ENCODE data around the gene MARCHF10. TPM values are rescaled to one million over a fixed set of nuclear protein-coding genes. Genes with fewer than 3 reads are reported as not detected.

The MARCHF10 gene
- total and polyA plus RNA-seq, 12 donors: 0.04 TPM; not detected in 11

DNA sequence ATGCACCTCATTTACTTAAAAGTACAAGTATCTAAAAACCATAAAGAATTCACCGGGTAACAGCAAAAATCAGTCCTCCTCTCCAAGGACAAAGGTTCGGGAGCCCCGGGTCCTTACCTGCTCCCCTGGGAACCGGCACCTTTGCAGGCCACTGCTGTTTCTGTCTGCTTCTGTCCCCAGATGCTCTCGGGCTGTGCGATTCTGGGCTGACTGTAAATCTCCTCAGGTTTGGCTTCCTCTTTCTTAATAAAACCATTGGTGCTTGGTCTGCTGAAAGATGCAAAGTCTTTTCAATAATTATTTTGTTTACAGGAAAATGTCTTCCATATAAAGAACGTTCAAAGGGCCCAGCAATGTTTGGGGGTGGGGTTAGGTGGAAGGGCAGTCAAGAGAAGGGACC is 63.9 kb downstream of the MARCHF10 start:
- H3K27ac ChIP-seq: no peak overlapping the region
- no peak overlapping the region for H3K4me3 ChIP-seq
- no peaks in the 10 kb centered on the region for H3K27me3 ChIP-seq
- WGBS, 2 donors: 78 to 85% methylated on average over 7 of the region's 7 CpGs
- TF ChIP-seq, protein P1, sequence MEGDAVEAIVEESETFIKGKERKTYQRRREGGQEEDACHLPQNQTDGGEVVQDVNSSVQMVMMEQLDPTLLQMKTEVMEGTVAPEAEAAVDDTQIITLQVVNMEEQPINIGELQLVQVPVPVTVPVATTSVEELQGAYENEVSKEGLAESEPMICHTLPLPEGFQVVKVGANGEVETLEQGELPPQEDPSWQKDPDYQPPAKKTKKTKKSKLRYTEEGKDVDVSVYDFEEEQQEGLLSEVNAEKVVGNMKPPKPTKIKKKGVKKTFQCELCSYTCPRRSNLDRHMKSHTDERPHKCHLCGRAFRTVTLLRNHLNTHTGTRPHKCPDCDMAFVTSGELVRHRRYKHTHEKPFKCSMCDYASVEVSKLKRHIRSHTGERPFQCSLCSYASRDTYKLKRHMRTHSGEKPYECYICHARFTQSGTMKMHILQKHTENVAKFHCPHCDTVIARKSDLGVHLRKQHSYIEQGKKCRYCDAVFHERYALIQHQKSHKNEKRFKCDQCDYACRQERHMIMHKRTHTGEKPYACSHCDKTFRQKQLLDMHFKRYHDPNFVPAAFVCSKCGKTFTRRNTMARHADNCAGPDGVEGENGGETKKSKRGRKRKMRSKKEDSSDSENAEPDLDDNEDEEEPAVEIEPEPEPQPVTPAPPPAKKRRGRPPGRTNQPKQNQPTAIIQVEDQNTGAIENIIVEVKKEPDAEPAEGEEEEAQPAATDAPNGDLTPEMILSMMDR (IDR thresholded peaks at IDR 0.05): no peak
- ATAC-seq: no peak
- intact Hi-C loops (cut with DNase I): no loop called here
- H3K36me3 ChIP-seq: no peaks in the 10 kb centered on the region
- no peaks in the 10 kb centered on the region for H3K4me1 ChIP-seq
- DNase-seq: no peak
- H3K9me3 ChIP-seq: peaks cover 0 to 7% (median 0%) of the 10 kb centered on the region in 11 donors

DNA sequence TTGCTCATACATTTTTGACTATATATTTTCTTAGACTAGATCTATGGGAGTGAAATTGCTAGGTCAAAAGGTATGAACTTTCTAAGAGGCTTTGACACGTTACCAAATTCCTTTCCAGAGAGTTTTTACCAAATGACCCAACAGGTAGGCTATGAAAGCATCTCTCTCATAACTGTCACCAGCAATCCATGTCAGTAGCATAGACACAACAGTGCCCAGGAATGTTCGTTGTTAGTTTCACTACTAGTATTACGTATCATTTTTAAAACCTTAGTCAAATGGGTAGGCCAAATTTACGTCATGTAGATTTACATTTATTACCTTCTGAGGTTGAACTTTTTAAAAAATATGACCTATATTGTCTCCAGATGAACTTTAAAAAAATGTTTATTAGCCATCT is 66.8 kb downstream of the MARCHF10 start:
- WGBS, 2 donors: 92 to 96% methylated on average over 4 of the region's 4 CpGs
- H3K4me1 ChIP-seq: no peaks in the 10 kb centered on the region
- H3K27ac ChIP-seq: no peak overlapping the region
- H3K4me3 ChIP-seq: no peak overlapping the region
- no peak for DNase-seq
- no peaks in the 10 kb centered on the region for H3K36me3 ChIP-seq
- H3K27me3 ChIP-seq: no peaks in the 10 kb centered on the region
- intact Hi-C loops (cut with DNase I): no loop called here
- TF ChIP-seq, protein P1 (IDR thresholded peaks at IDR 0.05): no peak
- ATAC-seq: no peak
- no peaks in the 10 kb centered on the region for H3K9me3 ChIP-seq

DNA sequence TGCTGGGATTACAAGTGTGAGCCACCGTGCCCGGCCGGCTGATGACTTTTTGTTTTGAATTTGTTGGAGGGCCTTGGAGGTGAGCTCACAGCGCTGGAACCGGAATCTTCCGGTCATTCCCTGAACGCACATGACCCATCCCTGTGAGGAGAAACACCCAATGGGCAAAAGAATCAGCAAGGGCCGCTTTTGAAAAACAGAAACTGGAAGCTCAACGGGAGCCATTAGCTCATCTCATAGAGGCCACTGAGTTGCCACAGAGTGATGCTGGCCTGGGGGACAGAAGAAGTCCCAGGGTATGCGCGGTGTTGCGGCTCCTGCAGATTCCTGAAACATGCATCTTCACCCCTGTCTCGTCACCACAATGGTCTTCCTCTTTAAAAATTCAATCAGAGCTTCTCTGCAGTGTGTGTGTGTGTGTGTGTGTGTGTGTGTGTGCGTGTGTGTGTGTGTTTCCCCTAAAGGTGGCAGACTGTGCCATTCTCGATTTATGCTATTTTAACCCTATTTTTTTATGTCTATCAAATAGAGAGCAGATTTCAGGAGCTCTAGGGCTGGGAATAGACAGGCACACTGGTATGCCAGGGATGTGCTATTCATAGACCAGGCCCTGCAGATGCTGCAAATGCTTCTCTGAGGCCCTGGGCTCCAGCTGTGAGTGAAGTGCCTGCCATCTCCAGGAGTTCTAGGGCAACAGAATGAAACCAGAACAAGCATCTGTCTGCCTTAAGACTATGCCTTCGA is 68.3 kb downstream of the MARCHF10 start:
- 78 to 81% methylated on average over 16 of the region's 16 CpGs for WGBS, 2 donors

DNA sequence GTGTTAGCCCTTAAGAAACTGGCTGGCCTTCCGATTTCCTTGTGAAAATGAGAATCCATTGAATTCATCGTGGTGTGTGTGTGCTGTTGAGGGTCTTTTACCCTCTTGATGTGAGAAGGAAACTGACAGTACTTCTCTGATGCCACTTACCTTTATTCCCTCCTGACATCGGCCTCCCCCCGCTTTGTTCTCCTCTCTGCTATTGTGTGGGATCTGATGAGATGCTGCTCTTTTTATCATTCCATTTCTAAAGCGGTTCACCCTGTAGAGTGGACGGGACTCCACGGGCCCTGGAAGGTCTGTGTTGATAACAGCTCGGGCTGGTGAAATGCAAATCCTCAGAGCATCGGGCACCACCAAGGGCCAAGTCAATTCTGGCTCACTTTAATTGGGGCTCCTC is 69.8 kb downstream of the MARCHF10 start:
- intact Hi-C loops (cut with DNase I): no loop called here
- H3K27me3 ChIP-seq: no peaks in the 10 kb centered on the region
- DNase-seq: no peak

More for the DNA sequence above, 68.3 kb downstream of the MARCHF10 start:
- Histone ChIP-seq H3K4me3 (no peak overlapping the region), H3K27me3 (no peaks in the 10 kb centered on the region), H3K4me1 (no peaks in the 10 kb centered on the region), H3K36me3 (no peaks in the 10 kb centered on the region), H3K27ac (no peak overlapping the region), H3K9me3 (no peaks in the 10 kb centered on the region)
- intact Hi-C loops (cut with DNase I): no loop called here
- ATAC-seq: peak in 6 of 8 donors; percentile 64 to 85 (median 75)
- peak in 1 of 2 donors; percentile 17 for DNase-seq
- TF ChIP-seq, protein P1 (IDR thresholded peaks at IDR 0.05): no peak

More for the DNA sequence above, 69.8 kb downstream of the MARCHF10 start:
- no peaks in the 10 kb centered on the region for H3K36me3 ChIP-seq
- TF ChIP-seq, protein P1 (IDR thresholded peaks at IDR 0.05): no peak
- WGBS, 2 donors: 82 to 84% methylated on average over 9 of the region's 9 CpGs
- no peaks in the 10 kb centered on the region for H3K9me3 ChIP-seq
- H3K27ac ChIP-seq: no peak overlapping the region
- H3K4me3 ChIP-seq: no peak overlapping the region
- no peaks in the 10 kb centered on the region for H3K4me1 ChIP-seq
- no peak for ATAC-seq
